ENCODE measurements around the gene TAB2. TPM values are rescaled to one million over a fixed set of nuclear protein-coding genes. Genes with fewer than 3 reads are reported as not detected.

TAB2 gene
- total RNA-seq, 1 experiment from 2014 or later: 56.2 TPM

DNA sequence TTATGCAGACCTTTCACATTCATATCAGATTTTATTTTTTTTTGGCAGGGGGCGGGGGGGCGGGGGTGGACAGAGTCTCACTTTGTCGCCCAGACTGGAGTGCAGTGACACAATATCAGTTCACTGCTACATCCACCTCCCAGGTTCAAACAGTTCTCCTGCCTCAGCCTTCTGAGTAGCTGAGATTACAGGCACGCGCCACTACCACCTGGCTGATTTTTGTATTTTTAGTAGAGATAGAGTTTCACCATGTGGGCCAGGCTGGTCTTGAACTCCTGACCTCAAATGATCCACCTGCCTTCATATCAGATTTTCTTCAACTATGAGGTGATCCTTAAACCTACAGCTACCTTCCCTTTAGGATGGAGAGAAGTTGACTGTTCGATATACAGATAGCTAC is 74.6 kb downstream of the TAB2 start:
- H3K9me3 Mint-ChIP-seq: peaks cover 0 to 2% of the 10 kb centered on the region in 2 experiments; a peak in 2 of 5 replicates
- H3K4me3 Mint-ChIP-seq: no peak overlapping the region
- Histone ChIP-seq H2BK20ac (ENCODE audit: low read depth, low read length, poor library complexity, severe bottlenecking) (no peak overlapping the region), H3K27ac (ENCODE audit: insufficient read length, low read depth, low read length) (no peak overlapping the region), H3K9ac (ENCODE audit: extremely low read depth, insufficient read length, low read length) (no peak overlapping the region), H2BK120ac (ENCODE audit: low read depth, low read length, poor library complexity, severe bottlenecking) (no peak overlapping the region), H3K79me1 (ENCODE audit: insufficient read depth, low read depth, low read length, poor library complexity, severe bottlenecking) (peaks cover 3% of the 10 kb centered on the region), H2BK15ac (ENCODE audit: low read depth, low read length) (no peak overlapping the region), H3K9me3 (ENCODE audit: control insufficient read depth, low read depth, low read length) (no peaks in the 10 kb centered on the region), H3K79me2 (ENCODE audit: insufficient read depth, low read length) (no peaks in the 10 kb centered on the region), H4K8ac (replicated peaks; ENCODE audit: insufficient read length, low read depth, low read length) (no peak overlapping the region), H2BK12ac (ENCODE audit: insufficient read length, low read depth, low read length) (no peak overlapping the region), H4K91ac (ENCODE audit: insufficient read length, low read depth, low read length) (no peak overlapping the region), H3K23me2 (ENCODE audit: insufficient read length, low read depth, low read length, poor library complexity, severe bottlenecking) (no peaks in the 10 kb centered on the region), H4K20me1 (ENCODE audit: control insufficient read depth, insufficient read depth, insufficient read length) (no peaks in the 10 kb centered on the region), H4K5ac (ENCODE audit: insufficient read length, low read depth, low read length) (no peak overlapping the region), H2AK5ac (ENCODE audit: insufficient read length, low read length) (no peak overlapping the region), H3K4ac (ENCODE audit: low read depth, low read length) (no peak overlapping the region), H2BK5ac (ENCODE audit: insufficient read length, low read length) (no peak overlapping the region), H3K18ac (ENCODE audit: insufficient read length, low read depth, low read length) (no peak overlapping the region), H3K27me3 (ENCODE audit: insufficient read depth, low read length) (no peaks in the 10 kb centered on the region), H3K23ac (ENCODE audit: insufficient read length, low read depth, low read length) (no peak overlapping the region), H2AFZ (ENCODE audit: low read length) (no peak overlapping the region), H3K14ac (ENCODE audit: insufficient read depth, low read length) (no peak overlapping the region), H3K4me1 (ENCODE audit: insufficient read depth, low read length) (no peaks in the 10 kb centered on the region), H3K56ac (ENCODE audit: insufficient read length, low read depth, low read length) (no peak overlapping the region), H3T11ph (ENCODE audit: low read length) (no peak overlapping the region), H3K4me2 (ENCODE audit: insufficient read depth, insufficient read length, low read length) (no peak overlapping the region)
- DNase-seq: no peak
- peak overlapping the region in 1 of 3 experiments; percentile 20; a peak in 1 of 7 replicates for H3K27ac Mint-ChIP-seq
- TF ChIP-seq, protein P1, sequence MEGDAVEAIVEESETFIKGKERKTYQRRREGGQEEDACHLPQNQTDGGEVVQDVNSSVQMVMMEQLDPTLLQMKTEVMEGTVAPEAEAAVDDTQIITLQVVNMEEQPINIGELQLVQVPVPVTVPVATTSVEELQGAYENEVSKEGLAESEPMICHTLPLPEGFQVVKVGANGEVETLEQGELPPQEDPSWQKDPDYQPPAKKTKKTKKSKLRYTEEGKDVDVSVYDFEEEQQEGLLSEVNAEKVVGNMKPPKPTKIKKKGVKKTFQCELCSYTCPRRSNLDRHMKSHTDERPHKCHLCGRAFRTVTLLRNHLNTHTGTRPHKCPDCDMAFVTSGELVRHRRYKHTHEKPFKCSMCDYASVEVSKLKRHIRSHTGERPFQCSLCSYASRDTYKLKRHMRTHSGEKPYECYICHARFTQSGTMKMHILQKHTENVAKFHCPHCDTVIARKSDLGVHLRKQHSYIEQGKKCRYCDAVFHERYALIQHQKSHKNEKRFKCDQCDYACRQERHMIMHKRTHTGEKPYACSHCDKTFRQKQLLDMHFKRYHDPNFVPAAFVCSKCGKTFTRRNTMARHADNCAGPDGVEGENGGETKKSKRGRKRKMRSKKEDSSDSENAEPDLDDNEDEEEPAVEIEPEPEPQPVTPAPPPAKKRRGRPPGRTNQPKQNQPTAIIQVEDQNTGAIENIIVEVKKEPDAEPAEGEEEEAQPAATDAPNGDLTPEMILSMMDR (conservative IDR thresholded peaks at IDR 0.05): no peak
- H3K4me1 Mint-ChIP-seq: peaks cover 0 to 3% of the 10 kb centered on the region in 2 experiments; a peak in 2 of 4 replicates
- H3K36me3 Mint-ChIP-seq (ENCODE audit: insufficient read depth in 1 of 3, low read depth in 3 of 3): peaks cover 7 to 21% (median 11%) of the 10 kb centered on the region in 3 experiments; a peak in 6 of 7 replicates
- WGBS (ENCODE audit: extremely low coverage, insufficient read length, low lambda C conversion rate): no CpG with 5 or more reads among the region's 6 CpGs
- no peaks in the 10 kb centered on the region for H3K27me3 Mint-ChIP-seq (ENCODE audit: low read depth)
